ENCODE results near the gene NTSR1.

DNA sequence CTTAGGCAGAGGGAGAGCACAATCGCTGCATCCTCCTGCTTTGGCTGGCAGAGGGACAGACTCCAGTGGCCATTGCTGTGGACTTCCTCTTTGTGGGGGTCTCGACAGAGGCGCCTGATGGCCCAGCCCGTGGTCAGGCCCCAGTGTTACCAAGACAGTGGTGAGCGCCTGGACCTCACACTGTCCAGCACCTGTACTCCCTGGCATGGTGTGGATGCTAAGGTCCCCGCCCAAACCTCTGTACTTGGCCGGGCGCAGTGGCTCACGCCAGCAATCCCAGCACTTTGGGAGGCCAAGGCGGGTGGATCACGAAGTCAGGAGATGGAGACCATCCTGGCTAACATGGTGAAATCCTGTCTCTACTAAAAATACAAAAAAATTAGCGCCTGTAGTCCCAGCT, 2.3 kb upstream of the NTSR1 start:
- TF ChIP-seq, protein P1, sequence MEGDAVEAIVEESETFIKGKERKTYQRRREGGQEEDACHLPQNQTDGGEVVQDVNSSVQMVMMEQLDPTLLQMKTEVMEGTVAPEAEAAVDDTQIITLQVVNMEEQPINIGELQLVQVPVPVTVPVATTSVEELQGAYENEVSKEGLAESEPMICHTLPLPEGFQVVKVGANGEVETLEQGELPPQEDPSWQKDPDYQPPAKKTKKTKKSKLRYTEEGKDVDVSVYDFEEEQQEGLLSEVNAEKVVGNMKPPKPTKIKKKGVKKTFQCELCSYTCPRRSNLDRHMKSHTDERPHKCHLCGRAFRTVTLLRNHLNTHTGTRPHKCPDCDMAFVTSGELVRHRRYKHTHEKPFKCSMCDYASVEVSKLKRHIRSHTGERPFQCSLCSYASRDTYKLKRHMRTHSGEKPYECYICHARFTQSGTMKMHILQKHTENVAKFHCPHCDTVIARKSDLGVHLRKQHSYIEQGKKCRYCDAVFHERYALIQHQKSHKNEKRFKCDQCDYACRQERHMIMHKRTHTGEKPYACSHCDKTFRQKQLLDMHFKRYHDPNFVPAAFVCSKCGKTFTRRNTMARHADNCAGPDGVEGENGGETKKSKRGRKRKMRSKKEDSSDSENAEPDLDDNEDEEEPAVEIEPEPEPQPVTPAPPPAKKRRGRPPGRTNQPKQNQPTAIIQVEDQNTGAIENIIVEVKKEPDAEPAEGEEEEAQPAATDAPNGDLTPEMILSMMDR (IDR thresholded peaks at IDR 0.05) = no peak
- TF ChIP-seq POLR2AphosphoS5 (IDR thresholded peaks at IDR 0.05) = no peak
- TF ChIP-seq POLR2A (IDR thresholded peaks at IDR 0.05) = no peak
